Neuronal stem cell (in vitro differentiated cells): ENCODE data around the gene OR2J3.
"Not testable (repeated sequence)": the region's sequence is repeated elsewhere in the genome, so short reads cannot be mapped to it uniquely, and the experiment has no call there.

ENCODE experiments used
- DNase-seq: peaks from one replicate; pipeline ENCODE4 v3.0.0-alpha.2; 2013; ENCODE audit warnings: low spot score
- H2AFZ ChIP-seq: one replicate; pipeline ENCODE4 v1.6.1; 2013; ENCODE audit warnings: mild to moderate bottlenecking, low read length, inconsistent platforms
- H2AK5ac ChIP-seq: 2 replicates; pipeline ENCODE4 v1.6.1; 2013; ENCODE audit warnings: low read depth, mild to moderate bottlenecking, inconsistent platforms, low read length, moderate library complexity, mixed read lengths
- H2BK120ac ChIP-seq: 2 replicates; pipeline ENCODE4 v1.6.1; 2013; ENCODE audit warnings: low read depth, mild to moderate bottlenecking, inconsistent platforms, low read length, moderate library complexity, mixed read lengths
- H2BK12ac ChIP-seq: one replicate; pipeline ENCODE4 v1.6.1; 2013; ENCODE audit warnings: low read length, inconsistent platforms
- H2BK15ac ChIP-seq: 2 replicates; pipeline ENCODE4 v1.6.1; 2013; ENCODE audit warnings: mild to moderate bottlenecking, low read length, inconsistent platforms, mixed read lengths
- H2BK5ac ChIP-seq: one replicate; pipeline ENCODE4 v1.6.1; 2013; ENCODE audit warnings: inconsistent platforms, mild to moderate bottlenecking, low read length, moderate library complexity
- H3K14ac ChIP-seq: one replicate; pipeline ENCODE4 v1.6.1; 2013; ENCODE audit warnings: low read length, inconsistent platforms
- H3K18ac ChIP-seq: 2 replicates; pipeline ENCODE4 v1.6.1; 2013; ENCODE audit warnings: low read length, inconsistent platforms
- H3K23ac ChIP-seq: 2 replicates; pipeline ENCODE4 v1.6.1; 2013; ENCODE audit warnings: low read depth, mild to moderate bottlenecking, mixed read lengths, low read length, inconsistent platforms; ENCODE audit not compliant: poor library complexity
- H3K27ac ChIP-seq: replicated peaks from 3 replicates; pipeline ENCODE4 v1.5.1; 2013; ENCODE audit warnings: low read length, inconsistent platforms
- H3K27me3 ChIP-seq, 3 experiments: 2 replicates each; pipeline ENCODE4 v1.6.1; 2013; ENCODE audit warnings: low read length in 3 of 3, mild to moderate bottlenecking in 2 of 3, inconsistent platforms in 1 of 3, low read depth in 1 of 3, mixed read lengths in 1 of 3, moderate library complexity in 1 of 3; ENCODE audit not compliant: control insufficient read depth in 3 of 3, insufficient read depth in 3 of 3
- H3K36me3 ChIP-seq, 2 donors: replicated peaks in 1 of 2; 2 replicates each; pipeline ENCODE4 v1.6.1; 2013; ENCODE audit warnings: low read length in 2 of 2; ENCODE audit not compliant: control insufficient read depth in 2 of 2, insufficient read depth in 2 of 2
- H3K4ac ChIP-seq: 2 replicates; pipeline ENCODE4 v1.6.1; 2013; ENCODE audit warnings: inconsistent platforms, mild to moderate bottlenecking, low read length, moderate library complexity
- H3K4me1 ChIP-seq, 2 donors: 1 replicate in 1 of 2; 2 replicates in 1 of 2; pipeline ENCODE4 v1.6.1; 2013; ENCODE audit warnings: low read length in 2 of 2, low read depth in 1 of 2; ENCODE audit not compliant: control insufficient read depth in 2 of 2, insufficient read depth in 1 of 2
- H3K4me2 ChIP-seq: one replicate; pipeline ENCODE4 v1.6.1; 2013; ENCODE audit warnings: mild to moderate bottlenecking, low read length, inconsistent platforms; ENCODE audit not compliant: insufficient read depth, poor library complexity, severe bottlenecking
- H3K4me3 ChIP-seq, 2 donors: 2 replicates each; pipeline ENCODE4 v1.5.1; 2013; ENCODE audit warnings: low read length in 2 of 2, mild to moderate bottlenecking in 2 of 2, inconsistent platforms in 1 of 2, moderate library complexity in 1 of 2
- H3K79me1 ChIP-seq: one replicate; pipeline ENCODE4 v1.6.1; 2013; ENCODE audit warnings: low read depth, mild to moderate bottlenecking, inconsistent platforms, low read length, moderate library complexity
- H3K9ac ChIP-seq: one replicate; pipeline ENCODE4 v1.6.1; 2013; ENCODE audit warnings: mild to moderate bottlenecking, low read depth, low read length, inconsistent platforms; ENCODE audit not compliant: poor library complexity
- H3K9me3 ChIP-seq, 2 donors: replicated peaks in 1 of 2; 2 replicates each; pipeline versions ENCODE3 to v1.6.1; 2013; ENCODE audit warnings: low read length in 2 of 2, mild to moderate bottlenecking in 2 of 2, inconsistent platforms in 1 of 2, low read depth in 1 of 2, mixed read lengths in 1 of 2, moderate library complexity in 1 of 2; ENCODE audit not compliant: control insufficient read depth in 2 of 2, insufficient read depth in 1 of 2
- H4K8ac ChIP-seq: one replicate; pipeline ENCODE4 v1.6.1; 2013; ENCODE audit warnings: low read depth, mild to moderate bottlenecking, inconsistent platforms, low read length, moderate library complexity
- H4K91ac ChIP-seq: one replicate; pipeline ENCODE4 v1.6.1; 2013; ENCODE audit warnings: low read length, low read depth, mild to moderate bottlenecking, inconsistent platforms; ENCODE audit not compliant: poor library complexity
- WGBS, 2 donors: extraction: QIAGEN DNeasy Blood & Tissue Kit; methylation state at CpG; one replicate each; pipeline ENCODE4 v1.1.7; 2013; ENCODE audit warnings: missing lambda C conversion rate in 2 of 2, mixed read lengths in 1 of 2; ENCODE audit not compliant: insufficient read length in 2 of 2, insufficient replicate concordance in 1 of 2; ENCODE audit errors: extremely low coverage in 2 of 2; 5-methylcytosine and 5-hydroxymethylcytosine counted together

Gene OR2J3

GRCh38 chr6:29142309-29142708 is 34.5 kb downstream of the OR2J3 start:
- Histone ChIP-seq H3K36me3 (no peaks in the 10 kb centered on the region), H3K14ac (no peak overlapping the region), H2BK15ac (no peak overlapping the region), H3K27me3 (no peaks in the 10 kb centered on the region), H2BK120ac (no peak overlapping the region), H3K9ac (no peak overlapping the region), H3K4me1 (no peaks in the 10 kb centered on the region), H2BK12ac (no peak overlapping the region), H4K91ac (no peak overlapping the region), H3K9me3 (peaks cover 0 to 1% of the 10 kb centered on the region in 2 donors), H2AFZ (no peak overlapping the region), H3K23ac (no peak overlapping the region), H3K18ac (no peak overlapping the region), H3K4me3 (no peak overlapping the region), H3K4me2 (no peak overlapping the region), H2AK5ac (no peak overlapping the region), H4K8ac (no peak overlapping the region), H3K27ac (no peak overlapping the region), H2BK5ac (no peak overlapping the region), H3K4ac (no peak overlapping the region), H3K79me1 (no peaks in the 10 kb centered on the region)
- DNase-seq: no peak

GRCh38 chr6:29146179-29146578 is 38.3 kb downstream of the OR2J3 start:
- H2BK12ac ChIP-seq: no peak overlapping the region
- H3K27ac ChIP-seq: no peak overlapping the region
- no CpG with 5 or more reads among the region's 2 CpGs for WGBS, 2 donors
- H3K4me2 ChIP-seq: no peak overlapping the region
- H3K14ac ChIP-seq: no peak overlapping the region
- no peak overlapping the region for H3K9ac ChIP-seq
- no peak overlapping the region for H2BK15ac ChIP-seq
- H3K18ac ChIP-seq: no peak overlapping the region
- H4K91ac ChIP-seq: no peak overlapping the region
- no peak overlapping the region for H3K4me3 ChIP-seq
- H2BK5ac ChIP-seq: no peak overlapping the region
- no peak overlapping the region for H3K4ac ChIP-seq
- no peak overlapping the region for H4K8ac ChIP-seq
- no peak overlapping the region for H3K23ac ChIP-seq
- no peak overlapping the region for H2AFZ ChIP-seq
- H3K36me3 ChIP-seq: no peaks in the 10 kb centered on the region
- DNase-seq: no peak
- peaks cover 0 to 1% of the 10 kb centered on the region in 2 donors for H3K9me3 ChIP-seq
- H3K27me3 ChIP-seq: no peaks in the 10 kb centered on the region
- H2AK5ac ChIP-seq: no peak overlapping the region
- no peaks in the 10 kb centered on the region for H3K79me1 ChIP-seq
- H3K4me1 ChIP-seq: no peaks in the 10 kb centered on the region
- H2BK120ac ChIP-seq: no peak overlapping the region

- Histone ChIP-seq H3K9ac (no peak overlapping the region), H2BK120ac (no peak overlapping the region), H4K91ac (no peak overlapping the region), H3K27me3 (no peaks in the 10 kb centered on the region), H3K9me3 (peaks cover 0 to 1% of the 10 kb centered on the region in 2 donors), H3K18ac (no peak overlapping the region), H3K23ac (no peak overlapping the region), H3K14ac (no peak overlapping the region), H2BK12ac (no peak overlapping the region), H3K4me3 (no peak overlapping the region), H2BK15ac (no peak overlapping the region), H3K27ac (no peak overlapping the region), H4K8ac (no peak overlapping the region), H3K79me1 (no peaks in the 10 kb centered on the region), H2BK5ac (no peak overlapping the region), H3K4me2 (no peak overlapping the region), H3K4me1 (no peaks in the 10 kb centered on the region), H3K36me3 (no peaks in the 10 kb centered on the region), H3K4ac (no peak overlapping the region), H2AK5ac (no peak overlapping the region), H2AFZ (no peak overlapping the region)
- WGBS, 2 donors: no CpG with 5 or more reads among the region's 3 CpGs
- DNase-seq: no peak
Measured at GRCh38 chr6:29147074-29147473, 39.2 kb downstream of the OR2J3 start.

GRCh38 chr6:29149444-29149843 is 41.6 kb downstream of the OR2J3 start:
- H3K9ac ChIP-seq, H3K79me1 ChIP-seq, H2AFZ ChIP-seq, H4K91ac ChIP-seq, H2BK12ac ChIP-seq, H3K4me3 ChIP-seq, H3K27ac ChIP-seq, H2BK120ac ChIP-seq, H3K27me3 ChIP-seq, H3K4me1 ChIP-seq, H3K23ac ChIP-seq, H3K9me3 ChIP-seq, H3K4me2 ChIP-seq, H4K8ac ChIP-seq, H3K36me3 ChIP-seq, DNase-seq, H2BK5ac ChIP-seq, H3K14ac ChIP-seq, H3K4ac ChIP-seq, H3K18ac ChIP-seq, H2AK5ac ChIP-seq, H2BK15ac ChIP-seq: not testable (repeated sequence)
- WGBS, 2 donors: no CpG with 5 or more reads among the region's 3 CpGs
